Panc1 (cell line): Measurements from ENCODE around the gene COX7B2. TPM values are rescaled to one million over a fixed set of nuclear protein-coding genes. Genes with fewer than 3 reads are reported as not detected.

Experiments
- ATAC-seq: fragments of 200-7000 bp; cut with Tn5 transposase; 2 replicates; pipeline ENCODE4 v1.9.1; 2020; ENCODE audit warnings: mild to moderate bottlenecking, moderate library complexity
- BruUV-seq: library from RNA; stranded (reverse); fragments of 400-500 nt; replicated peaks from 2 replicates; lab custom pipeline; 2021; lab: Mats Ljungman, UMichigan
- CTCF ChIA-PET: fragments of 300-600 bp; sonication (Branson Sonifier 250); formaldehyde crosslinking; loops from one replicate; lab custom pipeline; 2022; ENCODE audit warnings: antibody characterized with exemption; lab: Charles Lee
- POLR2A ChIA-PET: fragments of 300-600 bp; sonication (Branson Sonifier 250); formaldehyde crosslinking; loops from one replicate; lab custom pipeline; 2022; ENCODE audit warnings: antibody characterized with exemption; lab: Charles Lee
- DNase-seq: peaks from one replicate; pipeline ENCODE4 v3.0.0-alpha.2; 2010; ENCODE audit warnings: low read depth, low spot score
- H3K27ac ChIP-seq: 2 replicates; pipeline ENCODE4 v1.5.1; 2011; ENCODE audit warnings: mild to moderate bottlenecking, low read length, inconsistent platforms
- H3K27me3 ChIP-seq: fragments of 200-500 bp; sonication (Bioruptor generic); 2 replicates; pipeline ENCODE4 v1.6.0; 2014; ENCODE audit warnings: low read length, inconsistent platforms; ENCODE audit not compliant: control insufficient read depth, insufficient read depth
- H3K36me3 ChIP-seq: fragments of 200-500 bp; sonication (Bioruptor generic); 2 replicates; pipeline ENCODE4 v1.5.1; 2014; ENCODE audit warnings: inconsistent platforms, mild to moderate bottlenecking, low read length, moderate library complexity; ENCODE audit not compliant: control insufficient read depth, insufficient read depth
- H3K4me1 ChIP-seq: 2 replicates; pipeline ENCODE4 v1.5.1; 2011; ENCODE audit warnings: inconsistent platforms, mild to moderate bottlenecking, low read length, moderate library complexity; ENCODE audit not compliant: control insufficient read depth, insufficient read depth
- H3K4me3 ChIP-seq, 2 experiments: 2 replicates each; pipeline ENCODE4 v1.5.1; 2011 to 2012; ENCODE audit warnings: low read depth in 2 of 2, low read length in 2 of 2, mild to moderate bottlenecking in 2 of 2, inconsistent platforms in 1 of 2, moderate library complexity in 1 of 2
- H3K9me3 ChIP-seq: fragments of 200-500 bp; sonication (Bioruptor generic); 2 replicates; pipeline ENCODE4 v1.5.1; 2014; ENCODE audit warnings: low read depth, mild to moderate bottlenecking, inconsistent platforms, low read length, moderate library complexity; ENCODE audit not compliant: control insufficient read depth, insufficient read depth
- POLR2AphosphoS5 ChIP-seq: IDR thresholded peaks from 2 replicates; pipeline ENCODE4 v1.6.1; 2012; ENCODE audit warnings: mild to moderate bottlenecking, low read depth, low read length, moderate library complexity
- SIN3A ChIP-seq: IDR thresholded peaks from 2 replicates; pipeline ENCODE4 v1.6.1; 2012; ENCODE audit warnings: low read depth, mild to moderate bottlenecking, low read length, moderate library complexity, borderline replicate concordance; ENCODE audit not compliant: insufficient read depth
- TCF7L2 ChIP-seq: IDR thresholded peaks from 2 replicates; pipeline ENCODE4 v1.6.1; 2011; ENCODE audit warnings: mild to moderate bottlenecking, low read depth, low read length, inconsistent platforms
- in situ Hi-C: cut with HindIII; loops from 2 replicates; pipeline ENCODE4 v1.10.0; 2016; ENCODE audit warnings: low sequenced_read_pairs, low pct_unique_long_range_greater_than_20kb
- intact Hi-C: fragments of 100-400 bp; cut with micrococcal nuclease; formaldehyde crosslinking; loops from one replicate; pipeline ENCODE4 v1.10.0; 2022; ENCODE audit not compliant: unreplicated experiment
- total RNA-seq: library from RNA; stranded (reverse); gene quantifications from one replicate; pipeline ENCODE4 v1.2.1, GENCODE V29; 2021; ENCODE audit not compliant: unreplicated experiment
- TF ChIP-seq, protein P1 (sequence below): fragments of 450-650 bp; IDR thresholded peaks from 2 replicates; pipeline ENCODE4 v1.5.1; 2017; ENCODE audit warnings: mild to moderate bottlenecking
- TF ChIP-seq, protein P2 (sequence below), 2 experiments: IDR thresholded peaks; 2 replicates each; pipeline ENCODE4 v1.6.1; 2011 to 2012; ENCODE audit warnings: low read depth in 2 of 2, control low read depth in 1 of 2, low read length in 1 of 2, mild to moderate bottlenecking in 1 of 2, moderate library complexity in 1 of 2; ENCODE audit not compliant: insufficient read depth in 1 of 2

The COX7B2 gene
- total RNA-seq, 1 experiment from 2014 or later: not detected

DNA sequence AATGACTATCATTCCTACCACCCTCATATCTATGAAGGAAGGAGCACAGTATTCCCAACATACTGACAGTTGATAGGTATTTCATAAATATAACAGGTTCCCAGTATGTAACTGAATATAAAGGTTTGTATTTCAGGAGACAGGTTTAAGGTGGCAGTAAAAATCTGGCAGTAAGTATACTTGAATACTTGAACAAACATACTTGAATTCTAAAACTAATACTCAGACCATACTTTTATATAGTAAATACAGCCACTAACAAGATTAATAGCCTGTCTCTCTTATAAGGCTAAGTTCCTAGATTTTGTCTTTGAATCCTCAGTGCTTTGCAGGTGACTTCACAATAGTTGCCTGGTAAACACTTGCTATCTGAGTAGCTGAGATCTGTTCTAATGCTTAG is 46.6 kb upstream of the COX7B2 start:
- H3K4me3 ChIP-seq: no peak overlapping the region
- no peaks in the 10 kb centered on the region for H3K27me3 ChIP-seq
- ChIA-PET POLR2A (no interaction called here), CTCF (no interaction called here)
- DNase-seq (no peak), ATAC-seq (no peak)
- TF ChIP-seq TCF7L2: no peak
- TF ChIP-seq, protein P1, sequence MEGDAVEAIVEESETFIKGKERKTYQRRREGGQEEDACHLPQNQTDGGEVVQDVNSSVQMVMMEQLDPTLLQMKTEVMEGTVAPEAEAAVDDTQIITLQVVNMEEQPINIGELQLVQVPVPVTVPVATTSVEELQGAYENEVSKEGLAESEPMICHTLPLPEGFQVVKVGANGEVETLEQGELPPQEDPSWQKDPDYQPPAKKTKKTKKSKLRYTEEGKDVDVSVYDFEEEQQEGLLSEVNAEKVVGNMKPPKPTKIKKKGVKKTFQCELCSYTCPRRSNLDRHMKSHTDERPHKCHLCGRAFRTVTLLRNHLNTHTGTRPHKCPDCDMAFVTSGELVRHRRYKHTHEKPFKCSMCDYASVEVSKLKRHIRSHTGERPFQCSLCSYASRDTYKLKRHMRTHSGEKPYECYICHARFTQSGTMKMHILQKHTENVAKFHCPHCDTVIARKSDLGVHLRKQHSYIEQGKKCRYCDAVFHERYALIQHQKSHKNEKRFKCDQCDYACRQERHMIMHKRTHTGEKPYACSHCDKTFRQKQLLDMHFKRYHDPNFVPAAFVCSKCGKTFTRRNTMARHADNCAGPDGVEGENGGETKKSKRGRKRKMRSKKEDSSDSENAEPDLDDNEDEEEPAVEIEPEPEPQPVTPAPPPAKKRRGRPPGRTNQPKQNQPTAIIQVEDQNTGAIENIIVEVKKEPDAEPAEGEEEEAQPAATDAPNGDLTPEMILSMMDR: no peak
- TF ChIP-seq POLR2AphosphoS5: no peak
- no peak for TF ChIP-seq SIN3A
- TF ChIP-seq, protein P2, sequence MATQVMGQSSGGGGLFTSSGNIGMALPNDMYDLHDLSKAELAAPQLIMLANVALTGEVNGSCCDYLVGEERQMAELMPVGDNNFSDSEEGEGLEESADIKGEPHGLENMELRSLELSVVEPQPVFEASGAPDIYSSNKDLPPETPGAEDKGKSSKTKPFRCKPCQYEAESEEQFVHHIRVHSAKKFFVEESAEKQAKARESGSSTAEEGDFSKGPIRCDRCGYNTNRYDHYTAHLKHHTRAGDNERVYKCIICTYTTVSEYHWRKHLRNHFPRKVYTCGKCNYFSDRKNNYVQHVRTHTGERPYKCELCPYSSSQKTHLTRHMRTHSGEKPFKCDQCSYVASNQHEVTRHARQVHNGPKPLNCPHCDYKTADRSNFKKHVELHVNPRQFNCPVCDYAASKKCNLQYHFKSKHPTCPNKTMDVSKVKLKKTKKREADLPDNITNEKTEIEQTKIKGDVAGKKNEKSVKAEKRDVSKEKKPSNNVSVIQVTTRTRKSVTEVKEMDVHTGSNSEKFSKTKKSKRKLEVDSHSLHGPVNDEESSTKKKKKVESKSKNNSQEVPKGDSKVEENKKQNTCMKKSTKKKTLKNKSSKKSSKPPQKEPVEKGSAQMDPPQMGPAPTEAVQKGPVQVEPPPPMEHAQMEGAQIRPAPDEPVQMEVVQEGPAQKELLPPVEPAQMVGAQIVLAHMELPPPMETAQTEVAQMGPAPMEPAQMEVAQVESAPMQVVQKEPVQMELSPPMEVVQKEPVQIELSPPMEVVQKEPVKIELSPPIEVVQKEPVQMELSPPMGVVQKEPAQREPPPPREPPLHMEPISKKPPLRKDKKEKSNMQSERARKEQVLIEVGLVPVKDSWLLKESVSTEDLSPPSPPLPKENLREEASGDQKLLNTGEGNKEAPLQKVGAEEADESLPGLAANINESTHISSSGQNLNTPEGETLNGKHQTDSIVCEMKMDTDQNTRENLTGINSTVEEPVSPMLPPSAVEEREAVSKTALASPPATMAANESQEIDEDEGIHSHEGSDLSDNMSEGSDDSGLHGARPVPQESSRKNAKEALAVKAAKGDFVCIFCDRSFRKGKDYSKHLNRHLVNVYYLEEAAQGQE (IDR thresholded peaks at IDR 0.05; ENCODE audit: insufficient read depth in 1 of 2, low read depth in 2 of 2, low read length in 1 of 2): no peak
- H3K9me3 ChIP-seq: no peaks in the 10 kb centered on the region
- intact Hi-C loops: no loop called here
- H3K27ac ChIP-seq: no peak overlapping the region
- in situ Hi-C loops: no loop called here
- BruUV-seq: no TSS peak
- H3K4me1 ChIP-seq: no peaks in the 10 kb centered on the region
- no peaks in the 10 kb centered on the region for H3K36me3 ChIP-seq

DNA sequence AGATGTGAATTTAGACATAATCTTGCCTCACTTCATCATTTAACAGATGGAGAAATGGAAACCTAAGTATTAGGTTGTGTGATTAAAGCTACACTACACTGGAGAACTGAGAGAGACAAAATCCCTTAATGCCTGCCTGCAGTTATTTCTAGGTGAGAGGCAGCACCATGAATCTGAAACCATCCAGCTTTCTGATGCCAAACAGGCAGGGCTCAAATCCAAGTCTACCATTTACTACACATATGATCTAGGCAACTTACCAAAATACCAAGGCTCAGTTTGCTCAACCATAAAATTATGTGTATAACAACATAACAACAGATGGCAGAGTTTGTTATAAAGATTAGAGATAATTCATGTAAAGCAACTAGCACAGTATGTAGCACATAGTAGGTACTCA is 45.6 kb upstream of the COX7B2 start:
- in situ Hi-C loops (no loop called here), intact Hi-C loops (no loop called here)
- H3K36me3 ChIP-seq: no peaks in the 10 kb centered on the region
- no peaks in the 10 kb centered on the region for H3K4me1 ChIP-seq
- H3K9me3 ChIP-seq: no peaks in the 10 kb centered on the region
- no peak for DNase-seq
- H3K27ac ChIP-seq: no peak overlapping the region
- no TSS peak for BruUV-seq
- no peak overlapping the region for H3K4me3 ChIP-seq
- ATAC-seq: no peak
- ChIA-PET CTCF (no interaction called here), POLR2A (no interaction called here)
- TF ChIP-seq SIN3A: no peak
- TF ChIP-seq, protein P1: no peak
- no peak for TF ChIP-seq POLR2AphosphoS5
- TF ChIP-seq TCF7L2: no peak
- TF ChIP-seq, protein P2 (IDR thresholded peaks at IDR 0.05; ENCODE audit: insufficient read depth in 1 of 2, low read depth in 2 of 2, low read length in 1 of 2): no peak
- H3K27me3 ChIP-seq: no peaks in the 10 kb centered on the region
